NCI-H345 treated with DMSO at 0.1 percent for 48 hours (cell line): Measurements from ENCODE around the gene TOP3A.

Source experiments
- DNase-seq: peaks from one replicate; lab custom pipeline; 2025; ENCODE audit not compliant: unreplicated experiment; lab: John Stamatoyannopoulos, UW

TOP3A gene

GRCh38 chr17:18235743-18236256 is 79.0 kb downstream of the TOP3A start:
- no peak for DNase-seq

- no peak for DNase-seq
Measured at GRCh38 chr17:18234853-18235380, 79.9 kb downstream of the TOP3A start.

DNA sequence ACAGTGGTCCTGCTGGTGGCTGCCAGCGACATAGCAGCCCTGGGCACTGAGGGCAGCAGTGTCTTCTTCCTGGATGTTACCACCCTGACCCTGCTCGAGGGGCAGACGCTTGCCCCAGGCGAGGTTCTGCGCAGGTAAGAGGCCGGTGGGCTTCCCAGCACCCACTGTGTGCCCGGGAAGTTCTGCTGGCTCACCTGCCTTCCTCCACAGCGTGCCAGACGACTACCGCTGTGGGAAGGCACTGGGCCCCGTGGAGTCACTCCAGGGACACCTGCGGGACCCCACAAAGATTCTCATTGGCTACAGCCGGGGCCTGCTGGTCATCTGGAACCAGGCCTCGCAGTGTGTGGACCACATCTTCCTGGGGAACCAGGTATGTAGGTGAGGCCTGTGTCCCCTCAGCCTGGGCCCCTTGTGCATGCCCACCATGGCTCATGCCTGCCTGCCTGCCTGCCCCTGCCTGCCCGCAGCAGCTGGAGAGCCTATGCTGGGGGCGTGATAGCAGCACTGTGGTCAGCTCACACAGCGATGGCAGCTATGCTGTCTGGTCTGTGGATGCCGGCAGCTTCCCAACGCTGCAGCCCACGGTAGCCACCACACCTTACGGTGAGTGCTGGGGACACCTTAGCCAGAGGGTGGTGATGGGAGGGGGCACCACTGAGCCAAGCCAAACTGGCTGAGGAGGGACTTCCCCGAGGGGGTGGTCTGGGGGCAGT is 80.8 kb downstream of the TOP3A start:
- no peak for DNase-seq

GRCh38 chr17:18231164-18231563 is 83.6 kb downstream of the TOP3A start:
- no peak for DNase-seq

DNA sequence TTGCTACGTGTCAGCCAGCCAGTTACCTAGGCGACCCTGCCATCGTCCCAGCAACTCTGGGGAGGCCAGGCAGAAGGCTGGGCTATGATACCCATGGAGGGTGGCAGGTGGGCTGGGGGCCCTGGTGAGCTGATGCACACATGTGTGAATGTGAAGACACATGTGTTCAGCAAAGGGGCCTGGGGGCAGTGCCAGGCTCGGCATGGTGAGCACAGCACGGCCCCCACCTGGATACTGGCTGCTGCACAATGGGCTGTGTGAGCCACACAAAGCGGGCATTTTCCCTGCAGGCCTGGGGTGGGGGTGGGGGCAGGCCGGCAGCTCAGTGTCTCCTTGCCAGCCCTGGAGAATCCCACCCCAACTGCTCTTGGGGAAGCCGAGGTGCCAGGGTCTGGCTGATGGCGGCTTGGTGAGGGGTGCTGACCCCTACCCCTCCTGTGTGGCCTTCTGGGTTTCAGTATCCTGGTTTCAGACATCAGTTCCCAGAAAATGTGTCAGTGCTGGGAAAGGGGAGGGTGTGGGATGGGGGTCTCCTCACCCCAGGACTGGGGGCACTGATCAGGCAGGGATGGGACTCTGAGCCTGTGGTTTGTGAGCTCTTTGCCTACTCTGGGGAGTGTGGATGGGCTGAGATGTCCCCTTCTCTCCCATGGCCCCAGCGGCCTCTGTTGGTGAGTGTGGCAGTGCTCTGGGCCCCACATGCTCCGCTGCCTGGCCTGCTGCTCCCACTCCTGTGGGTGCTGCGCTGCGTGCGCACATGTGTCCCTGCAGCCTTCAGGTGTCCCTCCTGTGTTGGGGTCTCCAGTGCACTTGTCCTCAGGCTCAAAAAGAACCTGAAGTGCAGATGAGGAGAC is 84.3 kb downstream of the TOP3A start:
- DNase-seq: no peak

GRCh38 chr17:18229771-18230170 is 85.0 kb downstream of the TOP3A start:
- DNase-seq: no peak

- DNase-seq: no peak
Measured at GRCh38 chr17:18229254-18229653, 85.5 kb downstream of the TOP3A start.

- no peak for DNase-seq
Measured at GRCh38 chr17:18228176-18228682, 86.6 kb downstream of the TOP3A start.

DNA sequence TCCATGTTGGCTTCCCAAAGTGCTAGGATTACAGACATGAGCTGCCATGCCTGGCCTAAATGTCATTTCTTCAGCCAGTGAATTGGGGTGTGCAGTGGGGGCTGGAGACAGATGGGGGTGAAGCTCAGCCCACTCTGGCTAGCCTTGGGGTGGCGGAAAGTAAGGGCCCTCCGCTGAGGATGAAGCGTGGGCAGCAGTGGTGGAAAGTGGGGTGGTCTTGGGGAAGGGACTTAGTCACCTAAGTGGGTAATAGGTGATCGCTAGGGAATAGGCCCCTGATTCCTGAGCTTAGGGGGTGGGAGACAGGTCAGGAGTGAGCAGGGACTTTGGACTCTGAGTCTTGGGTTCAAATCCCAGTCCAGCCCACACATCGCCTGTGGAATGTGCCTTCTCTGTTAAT is 87.2 kb downstream of the TOP3A start:
- DNase-seq: no peak

- DNase-seq: no peak
Measured at GRCh38 chr17:18226284-18226945, 88.4 kb downstream of the TOP3A start.

DNA sequence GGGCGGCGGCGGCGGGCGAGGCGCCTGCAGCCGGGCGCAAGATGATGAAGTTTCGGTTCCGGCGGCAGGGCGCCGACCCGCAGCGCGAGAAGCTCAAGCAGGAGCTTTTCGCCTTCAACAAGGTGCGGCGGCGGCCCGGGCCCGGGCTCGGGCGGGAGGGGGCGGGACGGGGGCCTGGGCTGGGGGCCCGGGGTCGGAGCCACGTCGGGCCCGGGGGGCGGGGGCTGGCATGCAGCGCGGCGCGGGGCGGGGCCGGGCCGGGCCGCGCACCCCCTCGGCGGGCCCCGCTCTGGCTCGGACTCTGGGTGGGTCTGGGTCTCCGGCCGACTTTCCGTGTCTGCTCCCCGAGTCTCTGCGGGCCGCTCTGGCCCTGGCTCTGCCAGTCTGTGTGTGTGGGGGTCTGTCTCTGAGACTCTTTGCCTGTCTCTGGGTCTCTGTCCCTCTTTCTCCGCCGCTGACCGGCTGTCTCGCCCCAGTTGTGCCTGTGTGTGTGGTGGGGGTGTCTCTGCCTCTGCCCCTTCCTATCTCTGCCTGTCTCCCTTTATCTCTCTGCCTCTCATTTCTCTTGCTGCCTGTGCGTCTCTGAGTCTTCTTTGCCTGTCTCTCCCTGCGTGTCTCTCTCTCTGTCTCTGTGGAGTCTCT is 89.0 kb downstream of the TOP3A start:
- DNase-seq: no peak

DNA sequence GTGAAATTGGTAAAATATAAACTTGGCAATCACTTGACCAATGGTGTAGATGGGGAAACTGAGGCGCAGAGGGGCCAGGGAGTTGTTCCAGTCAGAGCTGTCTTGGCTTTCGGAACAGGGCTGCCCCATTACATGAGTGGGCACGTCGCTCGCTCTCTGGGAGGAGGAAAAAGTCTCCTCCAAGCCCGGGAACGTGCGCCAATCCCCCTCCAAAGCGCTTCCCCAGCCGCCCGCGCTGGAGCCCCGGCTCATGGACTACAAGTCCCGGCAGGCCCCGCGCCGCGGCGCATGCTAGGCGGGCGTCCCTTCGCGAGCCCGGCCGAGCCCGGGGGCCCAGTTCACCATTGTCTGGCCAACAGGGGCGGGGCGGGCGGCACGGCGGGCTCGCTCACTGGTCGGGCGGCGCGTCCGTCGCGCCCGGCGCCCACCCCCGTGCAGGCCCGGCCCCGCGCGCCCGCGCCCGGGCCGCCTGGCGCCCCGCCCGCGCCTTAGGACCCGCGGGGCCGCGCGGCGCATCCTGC is 89.6 kb downstream of the TOP3A start, which contains the start of gene LLGL1:
TSS of gene LLGL1 (plus strand) at position 515 of the 521 bp plus-strand sequence. CDS start 48 bp downstream, outside the sequence.
- DNase-seq: peak; percentile 65

- no peak for DNase-seq
Measured at GRCh38 chr17:18224387-18225120, 90.2 kb downstream of the TOP3A start.

DNA sequence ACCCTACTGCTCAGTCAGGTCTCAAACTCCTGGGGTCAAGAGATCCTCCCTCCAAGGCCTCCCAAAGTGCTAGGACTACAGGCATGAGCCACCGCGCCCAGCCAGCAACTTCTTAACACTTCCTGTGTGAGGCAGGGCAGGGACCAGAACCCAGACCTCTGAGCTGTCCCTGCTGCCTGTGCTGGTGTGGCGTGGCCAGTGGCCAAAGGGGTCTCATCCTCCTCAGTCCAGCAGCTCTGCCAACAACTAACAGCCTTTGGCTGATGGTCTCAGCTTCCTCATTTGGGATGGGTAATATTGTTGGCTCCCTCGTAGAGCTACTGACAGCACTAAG is 90.8 kb downstream of the TOP3A start:
- no peak for DNase-seq
